IPS DF 6.9 (cell line): Measurements from ENCODE around the gene ALKBH8.
"Not testable (repeated sequence)": the region's sequence is repeated elsewhere in the genome, so short reads cannot be mapped to it uniquely, and the experiment has no call there.

ENCODE experiments used
- DNase-seq: peaks from one replicate; pipeline ENCODE4 v3.0.0-alpha.2; 2013; ENCODE audit warnings: low read depth, low spot score
- H3K27ac ChIP-seq: one replicate; pipeline ENCODE4 v1.5.1; 2013; ENCODE audit warnings: low read length, control low read depth
- H3K27me3 ChIP-seq: 2 replicates; pipeline ENCODE4 v1.6.1; 2013; ENCODE audit warnings: mild to moderate bottlenecking, low read length; ENCODE audit not compliant: control insufficient read depth, insufficient read depth
- H3K36me3 ChIP-seq: 2 replicates; pipeline ENCODE4 v1.6.1; 2013; ENCODE audit warnings: low read length; ENCODE audit not compliant: control insufficient read depth, insufficient read depth
- H3K4me1 ChIP-seq: 2 replicates; pipeline ENCODE4 v1.6.1; 2013; ENCODE audit warnings: low read length; ENCODE audit not compliant: control insufficient read depth, insufficient read depth
- H3K4me3 ChIP-seq: 2 replicates; pipeline ENCODE4 v1.5.1; 2013; ENCODE audit warnings: mild to moderate bottlenecking, low read length
- H3K9me3 ChIP-seq: 2 replicates; pipeline ENCODE4 v1.6.1; 2013; ENCODE audit warnings: low read length, inconsistent platforms; ENCODE audit not compliant: control insufficient read depth, insufficient read depth
- WGBS: extraction: QIAGEN DNeasy Blood & Tissue Kit; methylation state at CpG from one replicate; pipeline ENCODE4 v1.1.7; 2013; ENCODE audit warnings: mixed read lengths, missing lambda C conversion rate; ENCODE audit not compliant: insufficient read length, insufficient coverage; 5-methylcytosine and 5-hydroxymethylcytosine counted together

Gene ALKBH8

GRCh38 chr11:107505647-107506225 is 59.8 kb downstream of the ALKBH8 start:
- H3K4me1 ChIP-seq, result no peaks in the 10 kb centered on the region
- no peak overlapping the region for H3K27ac ChIP-seq
- peaks cover 2% of the 10 kb centered on the region; the same call in 1 of the 2 replicates for H3K9me3 ChIP-seq
- no peaks in the 10 kb centered on the region for H3K27me3 ChIP-seq
- H3K4me3 ChIP-seq, result no peak overlapping the region
- H3K36me3 ChIP-seq, result no peaks in the 10 kb centered on the region; the same call in 1 of the 2 replicates
- DNase-seq, result no peak

GRCh38 chr11:107504981-107505380 is 60.6 kb downstream of the ALKBH8 start:
- peaks cover 2% of the 10 kb centered on the region; the same call in 1 of the 2 replicates for H3K9me3 ChIP-seq
- no peaks in the 10 kb centered on the region; the same call in 1 of the 2 replicates for H3K36me3 ChIP-seq
- WGBS, result no CpG with 5 or more reads among the region's 5 CpGs
- no peak overlapping the region for H3K27ac ChIP-seq
- H3K27me3 ChIP-seq, result no peaks in the 10 kb centered on the region
- H3K4me1 ChIP-seq, result no peaks in the 10 kb centered on the region
- H3K4me3 ChIP-seq, result no peak overlapping the region
- DNase-seq, result no peak

GRCh38 chr11:107501713-107502112 is 63.8 kb downstream of the ALKBH8 start:
- WGBS, result no CpG with 5 or more reads among the region's 1 CpG
- no peak for DNase-seq
- Histone ChIP-seq H3K36me3 (no peaks in the 10 kb centered on the region; the same call in 1 of the 2 replicates), H3K27ac (no peak overlapping the region), H3K4me3 (no peak overlapping the region), H3K4me1 (no peaks in the 10 kb centered on the region), H3K9me3 (peaks cover 2% of the 10 kb centered on the region; the same call in 1 of the 2 replicates), H3K27me3 (no peaks in the 10 kb centered on the region)

GRCh38 chr11:107497371-107497770 is 68.2 kb downstream of the ALKBH8 start:
- not testable (repeated sequence) for DNase-seq, H3K4me1 ChIP-seq, H3K27me3 ChIP-seq, H3K4me3 ChIP-seq, H3K27ac ChIP-seq, H3K36me3 ChIP-seq, H3K9me3 ChIP-seq
- WGBS, result no CpG with 5 or more reads among the region's 7 CpGs

- no peak overlapping the region for H3K27ac ChIP-seq
- H3K9me3 ChIP-seq, result no peaks in the 10 kb centered on the region
- H3K27me3 ChIP-seq, result no peaks in the 10 kb centered on the region
- no peak overlapping the region for H3K4me3 ChIP-seq
- H3K36me3 ChIP-seq, result no peaks in the 10 kb centered on the region
- no peak for DNase-seq
- WGBS, result no CpG with 5 or more reads among the region's 4 CpGs
- no peaks in the 10 kb centered on the region for H3K4me1 ChIP-seq
Measured at GRCh38 chr11:107496011-107496410, 69.5 kb downstream of the ALKBH8 start.

- Histone ChIP-seq H3K4me3 (no peak overlapping the region), H3K4me1 (no peaks in the 10 kb centered on the region), H3K27ac (no peak overlapping the region), H3K36me3 (no peaks in the 10 kb centered on the region), H3K27me3 (no peaks in the 10 kb centered on the region), H3K9me3 (no peaks in the 10 kb centered on the region)
- DNase-seq, result no peak
- WGBS, result no CpG with 5 or more reads among the region's 1 CpG
Measured at GRCh38 chr11:107494055-107494454, 71.5 kb downstream of the ALKBH8 start.

GRCh38 chr11:107493117-107493516 is 72.4 kb downstream of the ALKBH8 start:
- Histone ChIP-seq H3K9me3 (no peaks in the 10 kb centered on the region), H3K36me3 (no peaks in the 10 kb centered on the region), H3K4me1 (no peaks in the 10 kb centered on the region), H3K27me3 (no peaks in the 10 kb centered on the region), H3K27ac (no peak overlapping the region), H3K4me3 (no peak overlapping the region)
- WGBS, result no CpG with 5 or more reads among the region's 1 CpG
- DNase-seq, result no peak

- H3K27me3 ChIP-seq, result no peaks in the 10 kb centered on the region
- no peak overlapping the region for H3K27ac ChIP-seq
- WGBS, result no CpG with 5 or more reads among the region's 2 CpGs
- no peaks in the 10 kb centered on the region for H3K36me3 ChIP-seq
- no peaks in the 10 kb centered on the region for H3K9me3 ChIP-seq
- no peaks in the 10 kb centered on the region for H3K4me1 ChIP-seq
- DNase-seq, result no peak
- H3K4me3 ChIP-seq, result no peak overlapping the region
Measured at GRCh38 chr11:107490836-107491235, 74.7 kb downstream of the ALKBH8 start.

GRCh38 chr11:107482234-107482633 is 83.3 kb downstream of the ALKBH8 start:
- no peak overlapping the region for H3K4me3 ChIP-seq
- no peak for DNase-seq
- no peak overlapping the region for H3K27ac ChIP-seq
- no peaks in the 10 kb centered on the region for H3K27me3 ChIP-seq
- no peaks in the 10 kb centered on the region for H3K36me3 ChIP-seq
- H3K9me3 ChIP-seq, result no peaks in the 10 kb centered on the region
- H3K4me1 ChIP-seq, result no peaks in the 10 kb centered on the region

GRCh38 chr11:107478922-107479321 is 86.6 kb downstream of the ALKBH8 start:
- Histone ChIP-seq H3K36me3 (no peaks in the 10 kb centered on the region), H3K27me3 (no peaks in the 10 kb centered on the region), H3K27ac (no peak overlapping the region), H3K9me3 (no peaks in the 10 kb centered on the region), H3K4me1 (no peaks in the 10 kb centered on the region), H3K4me3 (no peak overlapping the region)
- DNase-seq, result no peak

GRCh38 chr11:107477820-107478219 is 87.7 kb downstream of the ALKBH8 start:
- Histone ChIP-seq H3K9me3 (no peaks in the 10 kb centered on the region), H3K4me1 (no peaks in the 10 kb centered on the region), H3K27me3 (no peaks in the 10 kb centered on the region), H3K4me3 (no peak overlapping the region), H3K27ac (no peak overlapping the region), H3K36me3 (no peaks in the 10 kb centered on the region)
- no CpG with 5 or more reads among the region's 3 CpGs for WGBS
- DNase-seq, result no peak
